ENCODE data around the gene CDHR3.

GRCh38 chr7:106034383-106034782 lies 71.3 kb downstream of the CDHR3 start:
- TF ChIP-seq ATF3 (IDR thresholded peaks at IDR 0.05; ENCODE audit: borderline replicate concordance, extremely low read depth, low read depth, low read length) = no peak
- no peak for TF ChIP-seq POLR2AphosphoS5 (IDR thresholded peaks at IDR 0.05; ENCODE audit: low read length)
- no peak for TF ChIP-seq ZNF274 (IDR thresholded peaks at IDR 0.05; ENCODE audit: insufficient read depth, insufficient read length)

Data from GM12878 (cell line).